HepG2 (cell line): ENCODE measurements around the gene CDR2L. TPM values are rescaled to one million over a fixed set of nuclear protein-coding genes. Genes with fewer than 3 reads are reported as not detected.
A peak's percentile ranks its signal among the peaks of the same experiment; 100 is the strongest.

Source experiments
- CBX5 ChIP-seq: sonication (generic); formaldehyde crosslinking; IDR thresholded peaks from 2 replicates; pipeline ENCODE4 v1.4.0; 2020; ENCODE audit warnings: missing genetic modification reagents, borderline replicate concordance
- GTF2F1 ChIP-seq: fragments of 150-350 bp; IDR thresholded peaks from 2 replicates; pipeline ENCODE4 v1.6.1; 2014; ENCODE audit warnings: low read length
- HNRNPUL1 ChIP-seq: fragments of 200-400 bp; formaldehyde crosslinking; IDR thresholded peaks from 2 replicates; pipeline ENCODE4 v1.6.1; 2017; ENCODE audit warnings: low read depth, mild to moderate bottlenecking, low read length, moderate library complexity
- NFE2 ChIP-seq: sonication (generic); formaldehyde crosslinking; IDR thresholded peaks from 2 replicates; pipeline ENCODE4 v1.4.0; 2020; ENCODE audit warnings: missing genetic modification reagents
- NFYC ChIP-seq: IDR thresholded peaks from 2 replicates; pipeline ENCODE4 v1.6.1; 2016; ENCODE audit warnings: missing genetic modification reagents, missing compliant biosample characterization
- PRMT3 ChIP-seq: sonication (generic); formaldehyde crosslinking; IDR thresholded peaks from 2 replicates; pipeline ENCODE4 v1.8.1; 2022; ENCODE audit warnings: low read depth, mild to moderate bottlenecking, moderate library complexity, missing genetic modification reagents, borderline replicate concordance
- ZBTB20 ChIP-seq: sonication (generic); formaldehyde crosslinking; IDR thresholded peaks from 2 replicates; pipeline ENCODE4 v1.8.1; 2023; ENCODE audit warnings: missing genetic modification reagents, low read depth, mild to moderate bottlenecking, borderline replicate concordance
- ZFP41 ChIP-seq: sonication (generic); formaldehyde crosslinking; IDR thresholded peaks from 2 replicates; pipeline ENCODE4 v1.4.0; 2020; ENCODE audit warnings: mild to moderate bottlenecking, missing genetic modification reagents, borderline replicate concordance
- ZNF230 ChIP-seq: sonication (generic); formaldehyde crosslinking; IDR thresholded peaks from 2 replicates; pipeline ENCODE4 v1.4.0; 2020; ENCODE audit warnings: mild to moderate bottlenecking, missing genetic modification reagents
- ZNF331 ChIP-seq: sonication (generic); formaldehyde crosslinking; IDR thresholded peaks from 2 replicates; pipeline ENCODE4 v1.4.0; 2020; ENCODE audit warnings: missing genetic modification reagents
- ZNF781 ChIP-seq: sonication (generic); formaldehyde crosslinking; IDR thresholded peaks from 2 replicates; pipeline ENCODE4 v1.5.1; 2020; ENCODE audit warnings: borderline replicate concordance, mild to moderate bottlenecking, missing genetic modification reagents; ENCODE audit errors: not compliant biosample characterization
- ZNF841 ChIP-seq: sonication (generic); formaldehyde crosslinking; IDR thresholded peaks from 2 replicates; pipeline ENCODE4 v1.8.1; 2023; ENCODE audit warnings: missing genetic modification reagents, borderline replicate concordance
- polyA plus RNA-seq, 8 experiments: library from polyadenylated mRNA; depleted of rRNA in 3 of 8; stranded (reverse) in 7 of 8; unstranded in 1 of 8; fragments of >200 nt; fragmentation: Illumina TruSeq in 4 of 8; extraction: Trizol in 4 of 8; gene quantifications; 2 replicates each; pipeline versions ENCODE4 v1.2.1 to v1.2.3, GENCODE V29; 2011 to 2016; ENCODE audit warnings: low read depth in 4 of 8, missing spikeins in 1 of 8, mixed read lengths in 1 of 8; ENCODE audit not compliant: insufficient read depth in 1 of 8
- total RNA-seq, 5 experiments: library from RNA; depleted of rRNA; stranded (reverse); fragments of >200 nt; fragmentation: Illumina TruSeq; extraction: Trizol; gene quantifications; 2 replicates each; pipeline ENCODE4 v1.2.3, GENCODE V29; 2016; ENCODE audit warnings: low read depth in 1 of 5
- TF ChIP-seq, protein P1 (sequence below), 2 experiments: sonication (generic) in 1 of 2; formaldehyde crosslinking in 1 of 2; IDR thresholded peaks; 2 replicates each; pipeline versions ENCODE4 v1.6.1 to v1.9.0; 2014 to 2022; ENCODE audit warnings: antibody characterized with exemption in 1 of 2, borderline replicate concordance in 1 of 2, inconsistent platforms in 1 of 2, low read depth in 1 of 2, missing genetic modification reagents in 1 of 2
- TF ChIP-seq, protein P2 (sequence below), 2 experiments: fragments of 450-650 bp in 1 of 2; sonication (generic) in 1 of 2; formaldehyde crosslinking; IDR thresholded peaks; 2 replicates each; pipeline versions ENCODE4 v1.5.0 to v1.8.0; 2020 to 2022; ENCODE audit warnings: mild to moderate bottlenecking in 1 of 2, missing genetic modification reagents in 1 of 2
- TF ChIP-seq, protein P3 (sequence below): sonication (generic); formaldehyde crosslinking; IDR thresholded peaks from 2 replicates; pipeline ENCODE4 v1.4.0; 2020; ENCODE audit warnings: mild to moderate bottlenecking, missing genetic modification reagents
- TF ChIP-seq, protein P4 (sequence below): sonication (generic); formaldehyde crosslinking; IDR thresholded peaks from 2 replicates; pipeline ENCODE4 v1.4.0; 2020; ENCODE audit warnings: missing genetic modification reagents
- TF ChIP-seq, protein P5 (sequence below): sonication (generic); formaldehyde crosslinking; IDR thresholded peaks from 2 replicates; pipeline ENCODE4 v1.5.1; 2020; ENCODE audit warnings: mild to moderate bottlenecking, missing genetic modification reagents, borderline replicate concordance

The CDR2L gene
- total and polyA plus RNA-seq, 2 of the 13 experiments (the other 11 are each of a cell fraction or from before 2014, with no cell fraction given) = 1.9 to 2.1 TPM

DNA sequence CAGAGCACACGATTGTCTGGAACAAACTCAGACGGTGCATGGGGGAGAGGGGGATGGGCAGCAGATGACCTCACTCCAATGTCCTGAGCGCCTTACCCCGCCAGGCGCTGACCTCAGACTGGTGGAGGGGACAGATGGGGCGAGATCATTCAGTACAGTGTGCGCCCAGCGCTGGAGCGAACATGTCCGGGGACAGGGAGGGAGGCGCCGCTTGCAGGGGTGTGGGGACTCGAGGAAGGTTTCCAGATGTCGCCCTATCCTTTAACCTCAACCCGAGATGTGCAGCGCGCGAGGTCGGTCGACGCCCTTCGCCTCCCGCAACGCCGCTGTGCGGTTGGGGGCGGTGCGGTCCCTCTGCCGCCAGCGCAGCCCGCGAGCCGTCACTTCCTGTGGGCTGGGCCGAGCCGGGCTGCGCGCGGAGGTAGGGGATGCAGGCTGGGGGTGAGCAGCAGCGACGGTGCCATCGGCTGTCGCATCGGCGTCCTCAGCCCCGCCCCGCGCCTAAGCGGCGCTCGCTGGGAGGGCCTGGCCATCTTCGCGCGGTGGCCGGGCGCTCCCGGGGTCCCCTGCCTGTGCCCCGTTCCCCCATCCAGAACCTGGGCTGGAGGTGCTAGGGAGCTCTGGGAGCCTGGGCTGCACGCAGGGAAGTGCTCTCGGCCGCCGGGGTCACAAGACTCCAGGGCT is 5.3 kb upstream of the CDR2L start (continued):
- TF ChIP-seq, protein P1, sequence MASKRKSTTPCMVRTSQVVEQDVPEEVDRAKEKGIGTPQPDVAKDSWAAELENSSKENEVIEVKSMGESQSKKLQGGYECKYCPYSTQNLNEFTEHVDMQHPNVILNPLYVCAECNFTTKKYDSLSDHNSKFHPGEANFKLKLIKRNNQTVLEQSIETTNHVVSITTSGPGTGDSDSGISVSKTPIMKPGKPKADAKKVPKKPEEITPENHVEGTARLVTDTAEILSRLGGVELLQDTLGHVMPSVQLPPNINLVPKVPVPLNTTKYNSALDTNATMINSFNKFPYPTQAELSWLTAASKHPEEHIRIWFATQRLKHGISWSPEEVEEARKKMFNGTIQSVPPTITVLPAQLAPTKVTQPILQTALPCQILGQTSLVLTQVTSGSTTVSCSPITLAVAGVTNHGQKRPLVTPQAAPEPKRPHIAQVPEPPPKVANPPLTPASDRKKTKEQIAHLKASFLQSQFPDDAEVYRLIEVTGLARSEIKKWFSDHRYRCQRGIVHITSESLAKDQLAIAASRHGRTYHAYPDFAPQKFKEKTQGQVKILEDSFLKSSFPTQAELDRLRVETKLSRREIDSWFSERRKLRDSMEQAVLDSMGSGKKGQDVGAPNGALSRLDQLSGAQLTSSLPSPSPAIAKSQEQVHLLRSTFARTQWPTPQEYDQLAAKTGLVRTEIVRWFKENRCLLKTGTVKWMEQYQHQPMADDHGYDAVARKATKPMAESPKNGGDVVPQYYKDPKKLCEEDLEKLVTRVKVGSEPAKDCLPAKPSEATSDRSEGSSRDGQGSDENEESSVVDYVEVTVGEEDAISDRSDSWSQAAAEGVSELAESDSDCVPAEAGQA (IDR thresholded peaks at IDR 0.05; ENCODE audit: low read depth) = peak; percentile 71; the same call in 1 of the 2 replicates
- TF ChIP-seq, protein P1 (CRISPR knock-in tag; IDR thresholded peaks at IDR 0.05; ENCODE audit: borderline replicate concordance) = no peak; the same call in 1 of the 2 replicates
- peak; percentile 89 for TF ChIP-seq ZNF230 (CRISPR knock-in tag)
- TF ChIP-seq, protein P2, sequence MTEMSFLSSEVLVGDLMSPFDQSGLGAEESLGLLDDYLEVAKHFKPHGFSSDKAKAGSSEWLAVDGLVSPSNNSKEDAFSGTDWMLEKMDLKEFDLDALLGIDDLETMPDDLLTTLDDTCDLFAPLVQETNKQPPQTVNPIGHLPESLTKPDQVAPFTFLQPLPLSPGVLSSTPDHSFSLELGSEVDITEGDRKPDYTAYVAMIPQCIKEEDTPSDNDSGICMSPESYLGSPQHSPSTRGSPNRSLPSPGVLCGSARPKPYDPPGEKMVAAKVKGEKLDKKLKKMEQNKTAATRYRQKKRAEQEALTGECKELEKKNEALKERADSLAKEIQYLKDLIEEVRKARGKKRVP (CRISPR knock-in tag; IDR thresholded peaks at IDR 0.05) = peak in 1 of 2 experiments; percentile 22; a peak in 2 of 4 replicates
- TF ChIP-seq, protein P3, sequence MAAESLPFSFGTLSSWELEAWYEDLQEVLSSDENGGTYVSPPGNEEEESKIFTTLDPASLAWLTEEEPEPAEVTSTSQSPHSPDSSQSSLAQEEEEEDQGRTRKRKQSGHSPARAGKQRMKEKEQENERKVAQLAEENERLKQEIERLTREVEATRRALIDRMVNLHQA (CRISPR knock-in tag) = no peak
- TF ChIP-seq, protein P4, sequence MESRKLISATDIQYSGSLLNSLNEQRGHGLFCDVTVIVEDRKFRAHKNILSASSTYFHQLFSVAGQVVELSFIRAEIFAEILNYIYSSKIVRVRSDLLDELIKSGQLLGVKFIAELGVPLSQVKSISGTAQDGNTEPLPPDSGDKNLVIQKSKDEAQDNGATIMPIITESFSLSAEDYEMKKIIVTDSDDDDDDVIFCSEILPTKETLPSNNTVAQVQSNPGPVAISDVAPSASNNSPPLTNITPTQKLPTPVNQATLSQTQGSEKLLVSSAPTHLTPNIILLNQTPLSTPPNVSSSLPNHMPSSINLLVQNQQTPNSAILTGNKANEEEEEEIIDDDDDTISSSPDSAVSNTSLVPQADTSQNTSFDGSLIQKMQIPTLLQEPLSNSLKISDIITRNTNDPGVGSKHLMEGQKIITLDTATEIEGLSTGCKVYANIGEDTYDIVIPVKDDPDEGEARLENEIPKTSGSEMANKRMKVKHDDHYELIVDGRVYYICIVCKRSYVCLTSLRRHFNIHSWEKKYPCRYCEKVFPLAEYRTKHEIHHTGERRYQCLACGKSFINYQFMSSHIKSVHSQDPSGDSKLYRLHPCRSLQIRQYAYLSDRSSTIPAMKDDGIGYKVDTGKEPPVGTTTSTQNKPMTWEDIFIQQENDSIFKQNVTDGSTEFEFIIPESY (CRISPR knock-in tag) = peak; percentile 20; the same call in 1 of the 2 replicates
- peak; percentile 35; the same call in 1 of the 2 replicates for TF ChIP-seq NFYC (CRISPR knock-in tag)
- no peak for TF ChIP-seq HNRNPUL1
- TF ChIP-seq, protein P5, sequence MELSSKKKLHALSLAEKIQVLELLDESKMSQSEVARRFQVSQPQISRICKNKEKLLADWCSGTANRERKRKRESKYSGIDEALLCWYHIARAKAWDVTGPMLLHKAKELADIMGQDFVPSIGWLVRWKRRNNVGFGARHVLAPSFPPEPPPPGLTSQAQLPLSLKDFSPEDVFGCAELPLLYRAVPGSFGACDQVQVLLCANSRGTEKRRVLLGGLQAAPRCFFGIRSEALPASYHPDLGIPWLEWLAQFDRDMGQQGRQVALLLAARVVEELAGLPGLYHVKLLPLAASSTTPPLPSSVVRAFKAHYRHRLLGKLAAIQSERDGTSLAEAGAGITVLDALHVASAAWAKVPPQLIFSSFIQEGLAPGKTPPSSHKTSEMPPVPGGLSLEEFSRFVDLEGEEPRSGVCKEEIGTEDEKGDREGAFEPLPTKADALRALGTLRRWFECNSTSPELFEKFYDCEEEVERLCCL (CRISPR knock-in tag) = peak; percentile 93
- no peak; the same call in 1 of the 2 replicates for TF ChIP-seq PRMT3
- TF ChIP-seq ZNF841 (CRISPR knock-in tag) = no peak
- TF ChIP-seq ZFP41 (CRISPR knock-in tag) = peak; percentile 67; the same call in 1 of the 2 replicates
- peak; percentile 73 for TF ChIP-seq ZBTB20 (CRISPR knock-in tag)
- peak; percentile 40; the same call in 1 of the 2 replicates for TF ChIP-seq CBX5
- no peak for TF ChIP-seq NFE2 (CRISPR knock-in tag)
- TF ChIP-seq ZNF331 (CRISPR knock-in tag) = peak; percentile 55; the same call in 1 of the 2 replicates
- no peak for TF ChIP-seq GTF2F1
- TF ChIP-seq ZNF781 (CRISPR knock-in tag) = peak; percentile 83
